PC-3 (cell line): ENCODE data around the gene FRK. TPM values are rescaled to one million over a fixed set of nuclear protein-coding genes. Genes with fewer than 3 reads are reported as not detected.

Experiments used
- ATAC-seq: fragments of 200-7000 bp; cut with Tn5 transposase; 2 replicates; pipeline ENCODE4 v1.9.1; 2020; ENCODE audit warnings: mild to moderate bottlenecking, moderate library complexity
- BruUV-seq: library from RNA; stranded (reverse); fragments of 400-500 nt; replicated peaks from 2 replicates; lab custom pipeline; 2021; lab: Mats Ljungman, UMichigan
- CTCF ChIA-PET: fragments of 300-600 bp; sonication (Branson Sonifier 250); formaldehyde crosslinking; loops from one replicate; lab custom pipeline; 2022; ENCODE audit warnings: antibody characterized with exemption; lab: Charles Lee
- POLR2A ChIA-PET: fragments of 300-600 bp; sonication (Branson Sonifier 250); formaldehyde crosslinking; loops from one replicate; lab custom pipeline; 2022; ENCODE audit warnings: antibody characterized with exemption; ENCODE audit not compliant: unreplicated experiment; lab: Charles Lee
- DNase-seq: peaks from one replicate; pipeline ENCODE4 v3.0.0-alpha.2; 2015
- H2AFZ ChIP-seq: fragments of 300-600 bp; sonication (generic); 2 replicates; pipeline ENCODE4 v1.6.0; 2016; ENCODE audit warnings: antibody characterized with exemption, low read length
- H3F3A ChIP-seq: fragments of 300-600 bp; sonication (generic); one replicate; pipeline ENCODE4 v1.6.0; 2017; ENCODE audit warnings: antibody characterized with exemption, low read length, control low read depth, mild to moderate bottlenecking; ENCODE audit not compliant: unreplicated experiment
- H3K27ac ChIP-seq: fragments of 300-600 bp; sonication (generic); 2 replicates; pipeline ENCODE4 v1.5.1; 2016; ENCODE audit warnings: mild to moderate bottlenecking, low read length
- H3K27me3 ChIP-seq: fragments of 300-600 bp; sonication (generic); 2 replicates; pipeline ENCODE4 v1.6.1; 2016; ENCODE audit warnings: low read length, mixed read lengths
- H3K36me3 ChIP-seq: fragments of 300-600 bp; sonication (generic); 2 replicates; pipeline ENCODE4 v1.6.1; 2016; ENCODE audit warnings: low read depth, mixed run types, low read length, mixed read lengths
- H3K4me1 ChIP-seq: fragments of 300-600 bp; sonication (generic); 2 replicates; pipeline ENCODE4 v1.5.1; 2016; ENCODE audit warnings: low read length; ENCODE audit not compliant: insufficient read depth
- H3K4me2 ChIP-seq: fragments of 300-600 bp; sonication (generic); 2 replicates; pipeline ENCODE4 v1.6.0; 2016; ENCODE audit warnings: low read length
- H3K4me3 ChIP-seq: fragments of 300-600 bp; sonication (generic); 2 replicates; pipeline ENCODE4 v1.5.1; 2016; ENCODE audit warnings: mild to moderate bottlenecking, low read length, mixed read lengths
- H3K79me2 ChIP-seq: fragments of 300-600 bp; sonication (generic); 2 replicates; pipeline ENCODE4 v1.6.1; 2017; ENCODE audit warnings: low read length, mixed read lengths
- H3K9ac ChIP-seq: fragments of 300-600 bp; sonication (generic); 2 replicates; pipeline ENCODE4 v1.6.0; 2016; ENCODE audit warnings: mild to moderate bottlenecking, low read length
- H3K9me2 ChIP-seq: fragments of 300-600 bp; sonication (generic); replicated peaks from 2 replicates; pipeline ENCODE4 v1.6.1; 2016; ENCODE audit warnings: mixed run types, low read length, mixed read lengths
- H3K9me3 ChIP-seq: fragments of 300-600 bp; sonication (generic); 2 replicates; pipeline ENCODE4 v1.6.1; 2016; ENCODE audit warnings: low read length, mixed read lengths
- H4K20me1 ChIP-seq: fragments of 300-600 bp; sonication (generic); 2 replicates; pipeline ENCODE4 v1.6.1; 2016; ENCODE audit warnings: low read length, mixed read lengths
- CTCF ChIP-seq: fragments of 300-600 bp; sonication (generic); conservative IDR thresholded peaks from 2 replicates; pipeline ENCODE4 v1.5.1; 2017; ENCODE audit warnings: antibody characterized with exemption, low read depth, mild to moderate bottlenecking, low read length
- EZH2 ChIP-seq: fragments of 300-600 bp; sonication (generic); IDR thresholded peaks from one replicate; pipeline ENCODE4 v1.6.1; 2017; ENCODE audit warnings: antibody characterized with exemption, mild to moderate bottlenecking, low read length; ENCODE audit not compliant: unreplicated experiment
- EZH2phosphoT487 ChIP-seq: fragments of 300-600 bp; sonication (generic); IDR thresholded peaks from 2 replicates; pipeline ENCODE4 v1.6.1; 2018; ENCODE audit warnings: mild to moderate bottlenecking, antibody characterized with exemption, low read length, borderline replicate concordance
- intact Hi-C: fragments of 100-400 bp; cut with micrococcal nuclease; formaldehyde crosslinking; loops from 2 replicates; pipeline ENCODE4 v1.9.0; 2023
- total RNA-seq: library from RNA; depleted of rRNA; stranded (reverse); fragments of >200 nt; gene quantifications from 2 replicates; pipeline ENCODE4 v1.2.3, GENCODE V29; 2014

FRK gene
- total RNA-seq, 1 experiment from 2014 or later = 0.66 TPM

GRCh38 chr6:116106146-116106545, 45.5 kb upstream of the FRK start:
- ATAC-seq (no peak), DNase-seq (no peak)
- intact Hi-C loops = no loop called here
- Histone ChIP-seq H2AFZ (no peak overlapping the region), H3K9ac (no peak overlapping the region), H3K4me2 (no peak overlapping the region), H3K27ac (no peak overlapping the region), H3K79me2 (peaks cover 20% of the 10 kb centered on the region), H3K4me3 (no peak overlapping the region), H3K27me3 (no peaks in the 10 kb centered on the region), H3F3A (no peaks in the 10 kb centered on the region), H4K20me1 (no peaks in the 10 kb centered on the region), H3K4me1 (peaks cover 11% of the 10 kb centered on the region), H3K9me2 (no peaks in the 10 kb centered on the region), H3K36me3 (no peaks in the 10 kb centered on the region; the same call in 1 of the 2 replicates), H3K9me3 (no peaks in the 10 kb centered on the region)
- no TSS peak for BruUV-seq
- TF ChIP-seq EZH2 (no peak), CTCF (no peak), EZH2phosphoT487 (no peak)
- ChIA-PET CTCF (no interaction called here), POLR2A (no interaction called here)

GRCh38 chr6:116105247-116105646, 44.6 kb upstream of the FRK start:
- no peak for DNase-seq
- Histone ChIP-seq H3K9me2 (no peaks in the 10 kb centered on the region), H3K4me1 (peaks cover 12% of the 10 kb centered on the region), H3K9me3 (no peaks in the 10 kb centered on the region), H3K79me2 (peaks cover 20% of the 10 kb centered on the region), H3K27me3 (no peaks in the 10 kb centered on the region), H4K20me1 (no peaks in the 10 kb centered on the region), H3K4me3 (no peak overlapping the region), H3K27ac (no peak overlapping the region), H3K36me3 (no peaks in the 10 kb centered on the region; the same call in 1 of the 2 replicates), H3F3A (no peaks in the 10 kb centered on the region), H2AFZ (no peak overlapping the region), H3K9ac (no peak overlapping the region), H3K4me2 (no peak overlapping the region)
- no peak for ATAC-seq
- intact Hi-C loops = no loop called here
- TF ChIP-seq CTCF (no peak), EZH2 (no peak), EZH2phosphoT487 (no peak)
- no TSS peak for BruUV-seq
- ChIA-PET CTCF (no interaction called here), POLR2A (no interaction called here)

GRCh38 chr6:116104636-116105035, 43.9 kb upstream of the FRK start:
- Histone ChIP-seq H3K4me3 (no peak overlapping the region), H2AFZ (no peak overlapping the region), H3K9me3 (no peaks in the 10 kb centered on the region), H4K20me1 (no peaks in the 10 kb centered on the region), H3F3A (no peaks in the 10 kb centered on the region), H3K27me3 (no peaks in the 10 kb centered on the region), H3K9me2 (no peaks in the 10 kb centered on the region), H3K4me1 (peaks cover 18% of the 10 kb centered on the region), H3K27ac (no peak overlapping the region), H3K4me2 (no peak overlapping the region), H3K36me3 (no peaks in the 10 kb centered on the region; the same call in 1 of the 2 replicates), H3K79me2 (peaks cover 20% of the 10 kb centered on the region), H3K9ac (no peak overlapping the region)
- TF ChIP-seq EZH2 (no peak), EZH2phosphoT487 (no peak), CTCF (no peak)
- POLR2A ChIA-PET = no interaction called here
- intact Hi-C loops = no loop called here
- ATAC-seq (no peak), DNase-seq (no peak)
- BruUV-seq = no TSS peak
- CTCF ChIA-PET = no interaction called here
